Lower leg skin (tissue), 4 donors: ENCODE results near the gene MIPEP. TPM values are rescaled to one million over a fixed set of nuclear protein-coding genes. Genes with fewer than 3 reads are reported as not detected.

Experiments used
- DNase-seq, 2 donors: peaks; one replicate each; pipeline ENCODE4 v3.0.0-alpha.2; 2019; ENCODE audit warnings: low spot score in 2 of 2
- H3K4me3 ChIP-seq: fragments of 200-600 bp; sonication (generic); 2 replicates; pipeline ENCODE4 v1.5.1; 2017; ENCODE audit warnings: mild to moderate bottlenecking, low read depth; ENCODE audit not compliant: poor library complexity, severe bottlenecking
- CTCF ChIP-seq, 3 donors: fragments of 450-650 bp; IDR thresholded peaks; one replicate each; pipeline ENCODE4 v1.5.1; 2016; ENCODE audit warnings: antibody characterized with exemption in 3 of 3, mild to moderate bottlenecking in 3 of 3, moderate library complexity in 2 of 3
- POLR2A ChIP-seq, 2 donors: fragments of 450-650 bp; IDR thresholded peaks; one replicate each; pipeline ENCODE4 v1.6.1; 2016 to 2017; ENCODE audit warnings: antibody characterized with exemption in 2 of 2, mild to moderate bottlenecking in 1 of 2, moderate library complexity in 1 of 2
- WGBS, 2 donors: methylation state at CpG; one replicate each; pipeline ENCODE4 v1.1.5; 2018; 5-methylcytosine and 5-hydroxymethylcytosine counted together
- intact Hi-C: fragments of 100-400 bp; cut with DNase I; formaldehyde crosslinking; loops from one replicate; pipeline ENCODE4 v1.15.0; 2023; ENCODE audit warnings: low total_unique reads
- total RNA-seq, 4 donors: library from RNA; depleted of rRNA; stranded (reverse); fragments of >200 nt; gene quantifications; one replicate each; pipeline ENCODE4 v1.1.0, GENCODE V29; 2016

The MIPEP gene
- total RNA-seq, 4 donors from 2014 or later = 22.8 to 50.4 (median 32.5) TPM

GRCh38 chr13:23805122-23805521 lies 84.1 kb downstream of the MIPEP start:
- no peak overlapping the region for H3K4me3 ChIP-seq
- TF ChIP-seq CTCF (IDR thresholded peaks at IDR 0.05) = no peak
- no peak for TF ChIP-seq POLR2A (IDR thresholded peaks at IDR 0.05)
- no peak for DNase-seq
- WGBS, 2 donors = 93 to 95% methylated on average over 5 of the region's 5 CpGs
- intact Hi-C loops = no loop called here

- intact Hi-C loops = no loop called here
- no peak for TF ChIP-seq CTCF (IDR thresholded peaks at IDR 0.05)
- no peak for TF ChIP-seq POLR2A (IDR thresholded peaks at IDR 0.05)
- no peak for DNase-seq
- H3K4me3 ChIP-seq = no peak overlapping the region
- 83 to 88% methylated on average over 1 of the region's 1 CpG for WGBS, 2 donors
Measured at GRCh38 chr13:23804166-23804565, 85.0 kb downstream of the MIPEP start.

GRCh38 chr13:23801141-23801540 lies 88.1 kb downstream of the MIPEP start:
- 85 to 95% methylated on average over 4 of the region's 4 CpGs for WGBS, 2 donors
- TF ChIP-seq POLR2A (IDR thresholded peaks at IDR 0.05) (no peak), CTCF (IDR thresholded peaks at IDR 0.05) (no peak)
- DNase-seq = no peak
- intact Hi-C loops = no loop called here
- H3K4me3 ChIP-seq = no peak overlapping the region

- intact Hi-C loops = no loop called here
- no peak for DNase-seq
- TF ChIP-seq POLR2A (IDR thresholded peaks at IDR 0.05) = no peak
- TF ChIP-seq CTCF (IDR thresholded peaks at IDR 0.05) = no peak
- 45 to 46% methylated on average over 1 of the region's 1 CpG for WGBS, 2 donors
- H3K4me3 ChIP-seq = no peak overlapping the region
Measured at GRCh38 chr13:23799945-23800344, 89.3 kb downstream of the MIPEP start.

GRCh38 chr13:23797276-23797903 lies 91.8 kb downstream of the MIPEP start:
- no peak for DNase-seq
- intact Hi-C loops = no loop called here
- H3K4me3 ChIP-seq = no peak overlapping the region
- no peak for TF ChIP-seq POLR2A (IDR thresholded peaks at IDR 0.05)
- TF ChIP-seq CTCF (IDR thresholded peaks at IDR 0.05) = no peak
- 95 to 96% methylated on average over 5 of the region's 5 CpGs for WGBS, 2 donors

- TF ChIP-seq POLR2A (IDR thresholded peaks at IDR 0.05) (no peak), CTCF (IDR thresholded peaks at IDR 0.05) (no peak)
- no peak overlapping the region for H3K4me3 ChIP-seq
- DNase-seq = no peak
- WGBS, 2 donors = 85 to 87% methylated on average over 2 of the region's 2 CpGs
- intact Hi-C loops = no loop called here
Measured at GRCh38 chr13:23796551-23796950, 92.6 kb downstream of the MIPEP start.
